Tibial nerve (tissue), 4 donors: ENCODE results near the gene FRMD4A. TPM values are rescaled to one million over a fixed set of nuclear protein-coding genes. Genes with fewer than 3 reads are reported as not detected.
"Not testable (repeated sequence)": the region's sequence is repeated elsewhere in the genome, so short reads cannot be mapped to it uniquely, and the experiment has no call there.

Experiments used
- DNase-seq, 2 donors: peaks; one replicate each; pipeline ENCODE4 v3.0.0-alpha.2; 2019; ENCODE audit warnings: low spot score in 2 of 2
- H3K27ac ChIP-seq, 4 donors: fragments of 200-600 bp; sonication (generic) in 3 of 4; one replicate each; pipeline ENCODE4 v1.5.1; 2017 to 2019; ENCODE audit warnings: mild to moderate bottlenecking in 1 of 4
- H3K27me3 ChIP-seq, 2 donors: fragments of 200-600 bp; sonication (generic) in 1 of 2; one replicate each; pipeline versions ENCODE4 v1.5.1 to v1.6.0; 2017 to 2019
- H3K36me3 ChIP-seq, 3 donors: fragments of 200-600 bp; sonication (generic); one replicate each; pipeline ENCODE4 v1.5.1; 2018 to 2019
- H3K4me1 ChIP-seq, 4 donors: fragments of 200-600 bp; sonication (generic) in 3 of 4; one replicate each; pipeline ENCODE4 v1.5.1; 2017 to 2019
- H3K4me3 ChIP-seq, 4 donors: fragments of 200-600 bp; sonication (generic) in 3 of 4; one replicate each; pipeline ENCODE4 v1.5.1; 2017 to 2019; ENCODE audit warnings: mild to moderate bottlenecking in 1 of 4, moderate library complexity in 1 of 4
- H3K9me3 ChIP-seq, 4 donors: fragments of 200-600 bp; sonication (generic) in 3 of 4; one replicate each; pipeline ENCODE4 v1.5.1; 2017 to 2019
- CTCF ChIP-seq, 5 experiments: fragments of 200-600 bp in 3 of 5; fragments of 450-650 bp in 2 of 5; sonication (generic) in 3 of 5; IDR thresholded peaks; one replicate each; pipeline ENCODE4 v1.5.1; 2016 to 2019; ENCODE audit warnings: antibody characterized with exemption in 5 of 5, mild to moderate bottlenecking in 3 of 5, moderate library complexity in 2 of 5
- EP300 ChIP-seq, 2 donors: sonication (generic); formaldehyde crosslinking; IDR thresholded peaks; one replicate each; pipeline ENCODE4 v1.6.1; 2017; ENCODE audit warnings: antibody characterized with exemption in 2 of 2, mild to moderate bottlenecking in 1 of 2
- POLR2A ChIP-seq, 2 donors: fragments of 450-650 bp; IDR thresholded peaks; one replicate each; pipeline ENCODE4 v1.6.1; 2017; ENCODE audit warnings: antibody characterized with exemption in 2 of 2, mild to moderate bottlenecking in 2 of 2, moderate library complexity in 2 of 2
- WGBS, 2 donors: methylation state at CpG; one replicate each; pipeline ENCODE4 v1.1.5; 2018; 5-methylcytosine and 5-hydroxymethylcytosine counted together
- total RNA-seq, 4 donors: library from RNA; depleted of rRNA; stranded (reverse); fragments of >200 nt; gene quantifications; one replicate each; pipeline ENCODE4 v1.1.0, GENCODE V29; 2016

The FRMD4A gene
- total RNA-seq, 4 donors from 2014 or later, result 39.8 to 89.7 (median 53.9) TPM

DNA sequence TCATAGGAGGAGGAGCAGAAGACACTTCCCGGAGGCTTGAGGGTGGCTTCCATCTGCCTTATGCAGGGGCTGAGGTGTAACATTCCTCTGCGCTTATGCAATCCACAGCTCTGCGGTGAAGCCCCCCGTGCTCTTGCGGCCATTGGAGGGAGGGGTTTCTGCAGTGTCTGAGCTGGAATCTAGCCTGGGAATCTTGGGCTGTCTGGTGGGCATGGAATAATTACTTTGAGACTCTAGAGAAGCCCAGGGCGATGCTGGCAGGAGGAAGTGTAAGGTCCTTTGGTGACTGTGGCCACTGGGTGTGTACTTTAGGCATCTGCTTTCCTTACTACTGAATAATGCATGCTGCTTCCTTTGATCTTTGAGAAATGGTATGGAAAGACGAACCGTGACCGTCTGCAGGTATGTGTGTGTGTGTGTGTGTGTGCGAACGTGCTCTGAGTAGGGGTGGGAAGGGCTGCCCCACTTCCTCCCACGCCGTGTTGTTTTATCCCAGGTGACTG, 563.0 kb downstream of the FRMD4A start:
- H3K9me3 ChIP-seq, result no peaks in the 10 kb centered on the region
- TF ChIP-seq EP300 (IDR thresholded peaks at IDR 0.05) (no peak), CTCF (IDR thresholded peaks at IDR 0.05) (no peak), POLR2A (IDR thresholded peaks at IDR 0.05) (no peak)
- H3K4me1 ChIP-seq, result peaks cover 0 to 6% (median 0%) of the 10 kb centered on the region in 4 donors
- no peak overlapping the region for H3K4me3 ChIP-seq
- H3K27me3 ChIP-seq, result no peaks in the 10 kb centered on the region
- DNase-seq, result no peak
- no peak overlapping the region for H3K27ac ChIP-seq
- WGBS, 2 donors, result 64 to 71% methylated on average over 13 of the region's 13 CpGs
- peaks cover 0 to 3% (median 0%) of the 10 kb centered on the region in 3 donors for H3K36me3 ChIP-seq

- H3K27me3 ChIP-seq, result not testable (repeated sequence)
- WGBS, 2 donors, result 92 to 97% methylated on average over 5 of the region's 5 CpGs
Observed at GRCh38 chr10:13767148-13767547, 563.6 kb downstream of the FRMD4A start.

DNA sequence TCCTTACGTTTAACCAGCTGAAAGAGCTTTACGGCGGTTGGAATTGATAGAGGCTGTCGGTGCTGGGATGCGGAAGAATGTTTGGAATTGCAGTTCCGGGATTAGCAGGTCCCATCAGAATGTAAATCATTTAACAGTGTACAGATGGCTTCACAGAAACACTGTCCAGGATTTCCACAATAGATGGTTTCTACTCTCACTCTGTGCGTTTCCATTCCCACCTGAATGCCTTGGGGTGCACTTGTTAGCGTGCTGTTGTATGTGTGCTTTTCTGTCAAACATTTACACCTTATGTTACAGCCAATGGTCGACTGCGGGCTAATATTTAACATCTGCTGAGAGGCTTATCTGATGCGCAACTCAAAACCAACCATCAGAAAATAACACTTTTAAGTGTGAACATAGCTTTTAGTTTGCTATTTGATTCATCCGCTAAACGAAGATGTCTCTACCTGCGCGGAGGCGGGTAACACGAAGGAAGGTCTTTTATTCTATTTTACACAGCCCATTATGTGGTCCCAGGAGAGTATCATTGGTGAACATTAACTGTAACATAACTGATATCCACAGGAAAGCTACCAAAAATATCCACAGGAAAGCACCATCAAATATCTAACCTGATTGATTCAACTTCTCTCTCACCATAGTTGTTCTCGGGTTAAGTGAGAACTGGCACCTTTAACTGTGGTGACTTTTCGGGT, 564.9 kb downstream of the FRMD4A start:
- H3K4me1 ChIP-seq, result peaks cover 0 to 6% (median 0%) of the 10 kb centered on the region in 4 donors
- no peak for DNase-seq
- no peak for TF ChIP-seq CTCF (IDR thresholded peaks at IDR 0.05)
- no peak for TF ChIP-seq POLR2A (IDR thresholded peaks at IDR 0.05)
- no peak for TF ChIP-seq EP300 (IDR thresholded peaks at IDR 0.05)
- H3K4me3 ChIP-seq, result no peak overlapping the region
- peaks cover 0 to 3% (median 0%) of the 10 kb centered on the region in 3 donors for H3K36me3 ChIP-seq
- no peaks in the 10 kb centered on the region for H3K9me3 ChIP-seq
- H3K27ac ChIP-seq, result no peak overlapping the region
- 81 to 84% methylated on average over 19 of the region's 19 CpGs for WGBS, 2 donors
- H3K27me3 ChIP-seq, result no peaks in the 10 kb centered on the region

More at GRCh38 chr10:13767148-13767547, 563.6 kb downstream of the FRMD4A start:
- DNase-seq, H3K4me3 ChIP-seq, H3K4me1 ChIP-seq, H3K9me3 ChIP-seq, H3K36me3 ChIP-seq, H3K27ac ChIP-seq: not testable (repeated sequence)

GRCh38 chr10:13761490-13762091, 569.1 kb downstream of the FRMD4A start:
- Histone ChIP-seq H3K27me3 (no peaks in the 10 kb centered on the region), H3K4me3 (no peak overlapping the region), H3K4me1 (peaks cover 0 to 21% (median 0%) of the 10 kb centered on the region in 4 donors), H3K36me3 (no peaks in the 10 kb centered on the region), H3K9me3 (no peaks in the 10 kb centered on the region), H3K27ac (no peak overlapping the region)
- no peak for TF ChIP-seq CTCF (IDR thresholded peaks at IDR 0.05)
- no peak for TF ChIP-seq EP300 (IDR thresholded peaks at IDR 0.05)
- 91 to 93% methylated on average over 2 of the region's 2 CpGs for WGBS, 2 donors
- DNase-seq, result no peak

DNA sequence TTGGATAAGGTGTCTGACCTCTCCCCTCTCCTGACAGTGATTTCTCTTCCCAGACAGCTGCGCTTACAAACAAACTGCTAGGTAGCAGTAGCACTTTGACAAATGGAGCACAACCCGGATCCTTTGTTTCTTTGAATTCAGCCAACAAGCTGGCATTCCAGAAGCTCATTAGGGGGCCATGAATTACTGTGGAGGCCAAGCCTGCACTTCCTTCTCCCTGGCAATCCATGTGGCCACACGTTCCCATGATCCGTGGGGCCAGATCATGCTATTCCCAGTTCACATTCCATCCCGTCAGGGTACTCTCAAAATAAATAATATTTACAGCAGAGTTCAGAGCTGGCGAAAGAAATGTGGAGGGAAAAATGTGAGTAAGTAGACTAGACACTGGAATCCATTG, 571.6 kb downstream of the FRMD4A start:
- Histone ChIP-seq H3K4me3 (no peak overlapping the region), H3K36me3 (no peaks in the 10 kb centered on the region), H3K27me3 (no peaks in the 10 kb centered on the region), H3K9me3 (no peaks in the 10 kb centered on the region), H3K4me1 (peaks cover 0 to 23% (median 0%) of the 10 kb centered on the region in 4 donors), H3K27ac (no peak overlapping the region)
- WGBS, 2 donors, result 69 to 71% methylated on average over 6 of the region's 6 CpGs
- no peak for DNase-seq
- no peak for TF ChIP-seq EP300 (IDR thresholded peaks at IDR 0.05)
- no peak for TF ChIP-seq POLR2A (IDR thresholded peaks at IDR 0.05)
- TF ChIP-seq CTCF (IDR thresholded peaks at IDR 0.05), result no peak
